PC-9 (cell line): Measurements from ENCODE around the gene ST6GALNAC3. TPM values are rescaled to one million over a fixed set of nuclear protein-coding genes. Genes with fewer than 3 reads are reported as not detected.

Experiments used
- BruUV-seq: library from RNA; stranded (reverse); fragments of 400-500 nt; replicated peaks from 2 replicates; lab custom pipeline; 2021; lab: Mats Ljungman, UMichigan
- CTCF ChIA-PET: fragments of 300-600 bp; sonication (Branson Sonifier 250); formaldehyde crosslinking; loops from one replicate; lab custom pipeline; 2022; ENCODE audit warnings: antibody characterized with exemption; lab: Charles Lee
- POLR2A ChIA-PET: fragments of 300-600 bp; sonication (Branson Sonifier 250); formaldehyde crosslinking; loops from one replicate; lab custom pipeline; 2022; ENCODE audit warnings: antibody characterized with exemption; ENCODE audit not compliant: unreplicated experiment; lab: Charles Lee
- DNase-seq, 2 experiments: peaks; one replicate each; pipeline versions ENCODE4 v3.0.0 to v3.0.0-alpha.2; 2015 to 2022; ENCODE audit warnings: mixed read lengths in 1 of 2
- H2AFZ ChIP-seq: fragments of 200-600 bp; sonication (generic); 2 replicates; pipeline ENCODE4 v1.8.1; 2017; ENCODE audit warnings: antibody characterized with exemption
- H3F3A ChIP-seq: fragments of 200-600 bp; sonication (generic); 2 replicates; pipeline ENCODE4 v1.8.1; 2017; ENCODE audit warnings: antibody characterized with exemption, mild to moderate bottlenecking, low read depth; ENCODE audit not compliant: insufficient read depth
- H3K27ac ChIP-seq: fragments of 200-600 bp; sonication (generic); 2 replicates; pipeline ENCODE4 v1.6.1; 2016; ENCODE audit warnings: mixed run types
- H3K27me3 ChIP-seq: fragments of 200-600 bp; sonication (generic); 2 replicates; pipeline ENCODE4 v1.6.1; 2016; ENCODE audit warnings: low read depth, mixed run types; ENCODE audit not compliant: insufficient read depth
- H3K36me3 ChIP-seq: fragments of 200-600 bp; sonication (generic); 2 replicates; pipeline ENCODE4 v1.6.1; 2016; ENCODE audit warnings: low read depth, mixed run types
- H3K4me1 ChIP-seq: fragments of 200-600 bp; sonication (generic); replicated peaks from 2 replicates; pipeline ENCODE4 v1.6.1; 2016; ENCODE audit warnings: mixed run types; ENCODE audit not compliant: insufficient read depth
- H3K4me2 ChIP-seq: fragments of 200-600 bp; sonication (generic); 2 replicates; pipeline ENCODE4 v1.6.1; 2017; ENCODE audit warnings: mixed run types
- H3K4me3 ChIP-seq: fragments of 200-600 bp; sonication (generic); 2 replicates; pipeline ENCODE4 v1.6.1; 2016; ENCODE audit warnings: mixed run types
- H3K79me2 ChIP-seq: fragments of 200-600 bp; sonication (generic); 2 replicates; pipeline ENCODE4 v1.6.1; 2017; ENCODE audit warnings: low read depth, mixed run types
- H3K9me2 ChIP-seq: fragments of 200-600 bp; sonication (generic); 2 replicates; pipeline ENCODE4 v1.8.1; 2017; ENCODE audit warnings: mild to moderate bottlenecking; ENCODE audit not compliant: insufficient read depth
- H3K9me3 ChIP-seq: fragments of 200-600 bp; sonication (generic); 2 replicates; pipeline ENCODE4 v1.8.1; 2016; ENCODE audit warnings: low read depth; ENCODE audit not compliant: insufficient read depth
- H4K20me1 ChIP-seq: fragments of 200-600 bp; sonication (generic); 2 replicates; pipeline ENCODE4 v1.8.1; 2017; ENCODE audit not compliant: insufficient read depth
- CTCF ChIP-seq: fragments of 200-600 bp; sonication (generic); conservative IDR thresholded peaks from 2 replicates; pipeline ENCODE4 v1.6.1; 2017; ENCODE audit warnings: mixed run types, antibody characterized with exemption, mild to moderate bottlenecking, moderate library complexity
- EZH2 ChIP-seq: fragments of 200-600 bp; sonication (generic); IDR thresholded peaks from 2 replicates; pipeline ENCODE4 v1.8.0; 2017; ENCODE audit warnings: antibody characterized with exemption, low read depth
- intact Hi-C: fragments of 100-400 bp; cut with micrococcal nuclease; formaldehyde crosslinking; loops from one replicate; pipeline ENCODE4 v1.10.0; 2022; ENCODE audit not compliant: unreplicated experiment
- total RNA-seq: library from RNA; stranded (reverse); gene quantifications from 2 replicates; pipeline ENCODE4 v1.2.3, GENCODE V29; 2021

ST6GALNAC3 gene
- total RNA-seq, 1 experiment from 2014 or later, result 0.04 TPM

GRCh38 chr1:76098845-76099244 lies 24.3 kb downstream of the ST6GALNAC3 start:
- Histone ChIP-seq H3K27ac (no peak overlapping the region), H3K79me2 (no peaks in the 10 kb centered on the region), H3K4me2 (no peak overlapping the region), H3K4me3 (no peak overlapping the region), H3K9me3 (no peaks in the 10 kb centered on the region), H3F3A (no peaks in the 10 kb centered on the region), H4K20me1 (no peaks in the 10 kb centered on the region), H2AFZ (no peak overlapping the region), H3K4me1 (no peaks in the 10 kb centered on the region), H3K9me2 (no peaks in the 10 kb centered on the region), H3K27me3 (no peaks in the 10 kb centered on the region), H3K36me3 (no peaks in the 10 kb centered on the region)
- ChIA-PET CTCF (no interaction called here), POLR2A (no interaction called here)
- DNase-seq, result no peak
- TF ChIP-seq CTCF (no peak), EZH2 (no peak)
- intact Hi-C loops, result no loop called here
- BruUV-seq, result no TSS peak

GRCh38 chr1:76101548-76101947 lies 27.0 kb downstream of the ST6GALNAC3 start:
- no peaks in the 10 kb centered on the region for H3K4me1 ChIP-seq
- no peaks in the 10 kb centered on the region for H3K9me2 ChIP-seq
- ChIA-PET CTCF (no interaction called here), POLR2A (no interaction called here)
- H3K27me3 ChIP-seq, result no peaks in the 10 kb centered on the region
- intact Hi-C loops, result no loop called here
- H3K79me2 ChIP-seq, result no peaks in the 10 kb centered on the region
- H3K4me3 ChIP-seq, result no peak overlapping the region
- no peak overlapping the region for H2AFZ ChIP-seq
- H3K36me3 ChIP-seq, result no peaks in the 10 kb centered on the region
- no peak overlapping the region for H3K27ac ChIP-seq
- no peaks in the 10 kb centered on the region for H4K20me1 ChIP-seq
- BruUV-seq, result no TSS peak
- TF ChIP-seq CTCF (no peak), EZH2 (no peak)
- no peak overlapping the region for H3K4me2 ChIP-seq
- H3K9me3 ChIP-seq, result no peaks in the 10 kb centered on the region
- no peaks in the 10 kb centered on the region for H3F3A ChIP-seq
- no peak for DNase-seq

GRCh38 chr1:76102046-76102445 lies 27.5 kb downstream of the ST6GALNAC3 start:
- no peak overlapping the region for H3K4me2 ChIP-seq
- no peak for DNase-seq
- no peaks in the 10 kb centered on the region for H3K27me3 ChIP-seq
- H2AFZ ChIP-seq, result no peak overlapping the region
- ChIA-PET POLR2A (no interaction called here), CTCF (no interaction called here)
- H3F3A ChIP-seq, result no peaks in the 10 kb centered on the region
- H4K20me1 ChIP-seq, result no peaks in the 10 kb centered on the region
- no TSS peak for BruUV-seq
- TF ChIP-seq EZH2, result no peak
- no peak for TF ChIP-seq CTCF
- no peaks in the 10 kb centered on the region for H3K9me2 ChIP-seq
- no peaks in the 10 kb centered on the region for H3K36me3 ChIP-seq
- H3K9me3 ChIP-seq, result no peaks in the 10 kb centered on the region
- H3K79me2 ChIP-seq, result no peaks in the 10 kb centered on the region
- H3K4me1 ChIP-seq, result no peaks in the 10 kb centered on the region
- intact Hi-C loops, result no loop called here
- no peak overlapping the region for H3K4me3 ChIP-seq
- no peak overlapping the region for H3K27ac ChIP-seq
